GM18861 (cell line): Measurements from ENCODE around the gene TTC9C.
"Not testable (repeated sequence)": the region's sequence is repeated elsewhere in the genome, so short reads cannot be mapped to it uniquely, and the experiment has no call there.

Source experiments
- ATAC-seq: cut with Tn5 transposase; IDR thresholded peaks from one replicate; pipeline ENCODE4 v1.9.1; 2021; ENCODE audit not compliant: unreplicated experiment

Gene TTC9C

GRCh38 chr11:62749931-62750330, 21.6 kb downstream of the TTC9C start:
- not testable (repeated sequence) for ATAC-seq

- ATAC-seq = no peak
These were observed 24.0 kb downstream of the TTC9C start for GRCh38 chr11:62752177-62752785.

- ATAC-seq = no peak
These were observed 24.9 kb downstream of the TTC9C start for GRCh38 chr11:62752994-62753735.

- ATAC-seq = peak; percentile 96
These were observed 25.7 kb downstream of the TTC9C start, which contains the start of gene ZBTB3 for GRCh38 chr11:62753736-62754603. Gene ZBTB3 (minus strand): TSS chr11:62754160. CDS start chr11:62753664, 496 bp downstream.

- no peak for ATAC-seq
These were observed 26.9 kb downstream of the TTC9C start for GRCh38 chr11:62755086-62755615.

GRCh38 chr11:62757846-62758788, 29.8 kb downstream of the TTC9C start:
- ATAC-seq = no peak

- ATAC-seq = not testable (repeated sequence)
These were observed 32.6 kb downstream of the TTC9C start for GRCh38 chr11:62760867-62761227.

- ATAC-seq = no peak
These were observed 42.5 kb downstream of the TTC9C start for GRCh38 chr11:62770778-62771143.

- peak; percentile 75 for ATAC-seq
These were observed 43.1 kb downstream of the TTC9C start, which contains the start of gene TAF6L for GRCh38 chr11:62771144-62772021. Gene TAF6L (plus strand): TSS chr11:62771396. CDS start chr11:62775784, 4,388 bp downstream.

- no peak for ATAC-seq
These were observed 46.1 kb downstream of the TTC9C start for GRCh38 chr11:62774407-62774806.

- ATAC-seq = no peak
These were observed 47.4 kb downstream of the TTC9C start for GRCh38 chr11:62775646-62776045.

GRCh38 chr11:62777389-62777788, 49.1 kb downstream of the TTC9C start:
- ATAC-seq = no peak

GRCh38 chr11:62778441-62778840, 50.2 kb downstream of the TTC9C start:
- no peak for ATAC-seq

- no peak for ATAC-seq
These were observed 54.5 kb downstream of the TTC9C start for GRCh38 chr11:62782753-62783152.

GRCh38 chr11:62786318-62787004, 58.2 kb downstream of the TTC9C start:
- peak; percentile 56 for ATAC-seq

GRCh38 chr11:62787005-62787759, 58.9 kb downstream of the TTC9C start, which contains the start of gene TMEM179B:
Gene TMEM179B (plus strand): TSS chr11:62787402. CDS start chr11:62787432, 30 bp downstream.
- peak; percentile 39 for ATAC-seq
